ENCODE measurements around the gene PTPRA.

Gene PTPRA

GRCh38 chr20:3082306-3082951, 209.1 kb downstream of the PTPRA start:
- no peak for DNase-seq

- no peak for DNase-seq
These were observed 210.0 kb downstream of the PTPRA start for GRCh38 chr20:3082955-3083952.

GRCh38 chr20:3084283-3084985, 211.2 kb downstream of the PTPRA start, which contains the start of gene AVP:
Gene AVP, minus strand, starts transcription at chr20:3084724. Its CDS starts 50 bp downstream, at chr20:3084674.
- no peak for DNase-seq

- DNase-seq = no peak
These were observed 211.7 kb downstream of the PTPRA start for GRCh38 chr20:3084986-3085360.

GRCh38 chr20:3085571-3086072, 212.3 kb downstream of the PTPRA start:
- DNase-seq = no peak

GRCh38 chr20:3088031-3088430, 214.8 kb downstream of the PTPRA start:
- no peak for DNase-seq
